RWPE2 (cell line): ENCODE measurements around the gene CHST1.
A peak's percentile ranks its signal among the peaks of the same experiment; 100 is the strongest.

Experiments
- ATAC-seq: fragments of 200-7000 bp; cut with Tn5 transposase; 3 replicates; pipeline ENCODE4 v1.9.1; 2021; ENCODE audit warnings: low read depth
- DNase-seq: peaks from one replicate; pipeline ENCODE4 v3.0.0-alpha.2; 2020; ENCODE audit warnings: low spot score
- H3K27ac ChIP-seq: fragments of 450-650 bp; 2 replicates; pipeline ENCODE4 v1.5.1; 2017; ENCODE audit warnings: mild to moderate bottlenecking; ENCODE audit not compliant: poor library complexity, severe bottlenecking
- H3K27me3 ChIP-seq: fragments of 250-450 bp; sonication (Bioruptor Pico); 2 replicates; pipeline ENCODE4 v1.5.1; 2021; ENCODE audit warnings: mild to moderate bottlenecking, moderate library complexity; ENCODE audit not compliant: insufficient read depth, poor library complexity, severe bottlenecking
- H3K36me3 ChIP-seq: fragments of 250-450 bp; sonication (Bioruptor Pico); 2 replicates; pipeline ENCODE4 v1.5.1; 2020; ENCODE audit warnings: low read depth, mild to moderate bottlenecking, moderate library complexity
- H3K4me1 ChIP-seq: fragments of 250-450 bp; sonication (Bioruptor Pico); 2 replicates; pipeline ENCODE4 v1.5.1; 2021; ENCODE audit warnings: mild to moderate bottlenecking, moderate library complexity; ENCODE audit not compliant: insufficient read depth, poor library complexity, severe bottlenecking
- H3K4me3 ChIP-seq: fragments of 250-450 bp; sonication (Bioruptor Pico); 2 replicates; pipeline ENCODE4 v1.5.1; 2021; ENCODE audit warnings: mild to moderate bottlenecking, moderate library complexity; ENCODE audit not compliant: severe bottlenecking
- H3K9me3 ChIP-seq: fragments of 250-450 bp; sonication (Bioruptor Pico); 2 replicates; pipeline ENCODE4 v1.5.1; 2021; ENCODE audit warnings: mild to moderate bottlenecking, moderate library complexity; ENCODE audit not compliant: severe bottlenecking
- CTCF ChIP-seq: fragments of 450-650 bp; IDR thresholded peaks from one replicate; pipeline ENCODE4 v1.5.1; 2017; ENCODE audit warnings: mild to moderate bottlenecking, moderate library complexity; ENCODE audit not compliant: poor library complexity, severe bottlenecking

CHST1 gene

DNA sequence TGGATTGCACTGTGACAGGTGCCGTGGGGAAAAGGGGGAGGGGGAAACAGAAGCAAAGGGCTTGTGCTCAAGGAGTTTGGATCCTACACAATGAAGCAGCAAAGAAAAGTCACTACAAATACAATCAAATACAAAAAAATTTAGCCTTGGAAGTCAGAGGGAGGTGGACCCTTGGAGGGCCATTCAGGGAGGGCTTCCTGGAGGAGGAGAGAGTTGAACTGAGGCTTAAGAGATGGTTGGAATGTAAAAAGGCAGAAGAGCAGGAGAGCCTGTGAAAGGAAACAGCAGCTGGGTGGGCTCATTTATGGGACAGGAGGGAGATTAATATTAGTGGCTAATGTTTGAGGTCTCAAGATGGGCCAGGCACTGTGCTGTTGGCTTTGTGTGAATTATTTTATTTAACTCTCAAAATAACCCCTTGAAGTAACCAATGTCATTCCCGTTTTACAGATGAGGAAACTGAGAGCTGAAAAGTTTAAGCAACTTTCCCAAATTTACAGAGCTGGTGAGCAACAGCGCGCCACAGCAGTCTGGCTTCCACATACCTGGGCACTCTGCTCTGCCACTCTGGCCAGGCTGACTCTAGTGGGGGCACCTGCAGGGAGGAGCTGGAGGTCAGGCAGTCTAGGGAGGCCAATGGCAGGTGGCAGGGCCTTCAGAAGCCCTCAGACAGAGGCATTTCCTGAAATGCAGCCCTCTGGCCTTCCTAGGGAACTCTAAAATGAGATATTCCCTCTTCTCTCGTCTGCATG is 2.7 kb upstream of the CHST1 start:
- no peak for TF ChIP-seq CTCF
- DNase-seq = no peak
- Histone ChIP-seq H3K4me3 (no peak overlapping the region), H3K4me1 (no peaks in the 10 kb centered on the region), H3K27ac (no peak overlapping the region), H3K9me3 (no peaks in the 10 kb centered on the region), H3K36me3 (no peaks in the 10 kb centered on the region), H3K27me3 (peaks cover 39% of the 10 kb centered on the region)
- no peak for ATAC-seq

GRCh38 chr11:45666648-45667642 is 1.5 kb upstream of the CHST1 start:
- Histone ChIP-seq H3K27me3 (peaks cover 50% of the 10 kb centered on the region), H3K4me3 (no peak overlapping the region), H3K27ac (no peak overlapping the region), H3K36me3 (no peaks in the 10 kb centered on the region), H3K9me3 (no peaks in the 10 kb centered on the region), H3K4me1 (no peaks in the 10 kb centered on the region)
- DNase-seq (no peak), ATAC-seq (no peak)
- TF ChIP-seq CTCF = no peak

DNA sequence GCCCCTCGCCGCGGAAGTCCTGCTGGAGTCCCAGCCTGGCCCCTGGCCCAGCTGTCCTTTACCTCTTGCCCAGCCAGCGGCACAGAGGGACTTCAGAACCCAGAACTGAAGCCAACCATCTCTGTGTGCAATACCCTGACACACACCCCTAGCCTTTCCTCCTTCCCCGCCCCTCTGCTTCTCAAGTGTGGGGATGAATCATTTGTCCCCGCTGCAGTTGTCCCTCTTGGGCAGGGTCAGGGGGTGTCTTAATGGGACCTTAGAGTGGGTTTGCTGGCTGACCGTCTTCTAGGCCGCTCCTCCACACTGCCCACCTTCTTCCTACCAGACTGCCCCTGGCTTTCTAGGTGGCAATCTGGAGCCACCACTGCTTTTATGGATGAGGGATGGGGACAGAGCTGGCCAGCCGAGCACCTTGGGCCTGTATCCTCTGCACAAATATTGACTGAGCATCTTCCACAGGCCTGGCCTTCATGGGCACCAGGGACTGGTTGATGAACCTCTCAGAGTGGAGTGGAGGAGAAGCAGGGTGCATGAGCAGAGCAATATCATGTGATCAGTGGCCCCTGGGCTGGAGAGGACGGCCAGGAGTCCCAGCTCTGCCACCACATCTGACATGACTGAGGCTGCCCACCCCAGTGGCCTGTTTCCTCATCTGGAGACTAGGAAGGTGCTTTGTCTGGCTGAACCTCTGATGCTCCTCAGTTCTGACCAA is 668 bp upstream of the CHST1 start:
- no peaks in the 10 kb centered on the region for H3K4me1 ChIP-seq
- H3K4me3 ChIP-seq = no peak overlapping the region
- no peak overlapping the region for H3K27ac ChIP-seq
- peak; percentile 17; the same call in 2 of the 3 replicates for ATAC-seq
- DNase-seq = no peak
- no peaks in the 10 kb centered on the region for H3K36me3 ChIP-seq
- no peak for TF ChIP-seq CTCF
- peaks cover 59% of the 10 kb centered on the region for H3K27me3 ChIP-seq
- no peaks in the 10 kb centered on the region for H3K9me3 ChIP-seq

- H3K4me3 ChIP-seq = peak overlapping the region; percentile 33
- H3K36me3 ChIP-seq = no peaks in the 10 kb centered on the region
- no peak overlapping the region for H3K27ac ChIP-seq
- no peak for TF ChIP-seq CTCF
- ATAC-seq (0 out of 3 replicates have a peak, but pooled peaks have one; percentile 3), DNase-seq (no peak)
- peaks cover 66% of the 10 kb centered on the region for H3K27me3 ChIP-seq
- H3K4me1 ChIP-seq = no peaks in the 10 kb centered on the region
- H3K9me3 ChIP-seq = no peaks in the 10 kb centered on the region
Observed at GRCh38 chr11:45664376-45665205, 831 bp downstream of the CHST1 start.
